Uterus (tissue), 4 donors: ENCODE measurements around the gene CAPN7. TPM values are rescaled to one million over a fixed set of nuclear protein-coding genes. Genes with fewer than 3 reads are reported as not detected.

Experiments used
- DNase-seq, 2 donors: peaks; one replicate each; pipeline ENCODE4 v3.0.0-alpha.2; 2019 to 2020
- H3K27ac ChIP-seq, 2 donors: fragments of 200-600 bp; sonication (generic); 1 replicate in 1 of 2; 2 replicates in 1 of 2; pipeline ENCODE4 v1.5.1; 2016 to 2018
- H3K27me3 ChIP-seq, 2 donors: fragments of 200-600 bp; sonication (generic); one replicate each; pipeline ENCODE4 v1.5.1; 2018 to 2019; ENCODE audit warnings: control low read depth in 1 of 2
- H3K36me3 ChIP-seq, 2 donors: fragments of 200-600 bp; sonication (generic); one replicate each; pipeline ENCODE4 v1.5.1; 2019; ENCODE audit warnings: control low read depth in 1 of 2
- H3K4me1 ChIP-seq, 2 donors: fragments of 200-600 bp; sonication (generic); one replicate each; pipeline ENCODE4 v1.5.1; 2018 to 2019; ENCODE audit warnings: control low read depth in 1 of 2
- H3K4me3 ChIP-seq, 2 donors: fragments of 200-600 bp; sonication (generic); 1 replicate in 1 of 2; 2 replicates in 1 of 2; pipeline ENCODE4 v1.5.1; 2018 to 2019; ENCODE audit warnings: mild to moderate bottlenecking in 1 of 2
- H3K9me3 ChIP-seq, 2 donors: fragments of 200-600 bp; sonication (generic); one replicate each; pipeline ENCODE4 v1.5.1; 2019; ENCODE audit warnings: control low read depth in 1 of 2
- CTCF ChIP-seq, 4 experiments: fragments of 200-600 bp in 2 of 4; fragments of 450-650 bp in 2 of 4; sonication (generic) in 2 of 4; IDR thresholded peaks; one replicate each; pipeline ENCODE4 v1.5.1; 2016 to 2019; ENCODE audit warnings: antibody characterized with exemption in 4 of 4, mild to moderate bottlenecking in 2 of 4, moderate library complexity in 1 of 4
- POLR2A ChIP-seq, 2 donors: fragments of 450-650 bp; IDR thresholded peaks; one replicate each; pipeline ENCODE4 v1.6.1; 2016; ENCODE audit warnings: antibody characterized with exemption in 2 of 2, mild to moderate bottlenecking in 1 of 2, moderate library complexity in 1 of 2
- intact Hi-C: fragments of 100-400 bp; cut with DNase I; formaldehyde crosslinking; loops from one replicate; pipeline ENCODE4 v1.15.1; 2023; ENCODE audit warnings: low total_unique reads
- total RNA-seq, 4 donors: library from RNA; depleted of rRNA in 3 of 4; stranded (reverse); fragments of >200 nt in 3 of 4; gene quantifications; one replicate each; pipeline versions ENCODE4 v1.1.0 to v1.2.4, GENCODE V29; 2014 to 2023
- donor health status: DM: yes; HTN: yes; CAD: no.

CAPN7 gene
- total RNA-seq, 4 donors from 2014 or later = 39.2 to 89.0 (median 79.8) TPM

GRCh38 chr3:15281817-15282216 is 75.8 kb downstream of the CAPN7 start:
- intact Hi-C loops = no loop called here
- no peak overlapping the region for H3K27ac ChIP-seq
- DNase-seq = no peak
- H3K9me3 ChIP-seq = no peaks in the 10 kb centered on the region
- peaks cover 0 to 13% of the 10 kb centered on the region in 2 donors for H3K4me1 ChIP-seq
- H3K36me3 ChIP-seq = no peaks in the 10 kb centered on the region
- no peak overlapping the region for H3K4me3 ChIP-seq
- no peak for TF ChIP-seq POLR2A (IDR thresholded peaks at IDR 0.05)
- no peak for TF ChIP-seq CTCF (IDR thresholded peaks at IDR 0.05)
- no peaks in the 10 kb centered on the region for H3K27me3 ChIP-seq

DNA sequence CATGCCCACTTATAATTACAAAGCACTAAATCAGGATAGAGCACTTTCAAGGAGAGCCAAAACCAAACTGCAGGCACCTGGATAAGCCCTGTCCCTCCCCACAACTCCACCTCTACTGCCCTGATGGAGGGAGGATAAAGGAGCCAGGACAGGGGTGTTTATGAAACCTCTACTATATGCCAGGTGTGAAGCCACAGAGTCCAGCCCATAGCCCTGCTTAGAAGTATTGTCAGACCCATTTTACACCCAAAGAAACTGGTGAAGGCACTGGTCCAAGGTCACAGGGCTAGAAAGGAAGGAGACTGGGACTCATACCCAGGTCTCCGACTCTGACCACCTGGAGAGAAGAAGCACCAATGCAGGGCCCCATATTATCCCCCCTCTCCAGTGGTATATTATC is 77.7 kb downstream of the CAPN7 start:
- TF ChIP-seq CTCF (IDR thresholded peaks at IDR 0.05) (no peak), POLR2A (IDR thresholded peaks at IDR 0.05) (no peak)
- DNase-seq = no peak
- Histone ChIP-seq H3K9me3 (no peaks in the 10 kb centered on the region), H3K27ac (peak overlapping the region in 1 of 2 donors; percentile 14), H3K36me3 (no peaks in the 10 kb centered on the region), H3K4me3 (no peak overlapping the region), H3K4me1 (peaks cover 3 to 10% of the 10 kb centered on the region in 2 donors), H3K27me3 (no peaks in the 10 kb centered on the region)
- intact Hi-C loops = no loop called here

GRCh38 chr3:15284121-15284889 is 78.3 kb downstream of the CAPN7 start:
- Histone ChIP-seq H3K4me1 (peaks cover 3 to 10% of the 10 kb centered on the region in 2 donors), H3K36me3 (no peaks in the 10 kb centered on the region), H3K4me3 (no peak overlapping the region), H3K9me3 (no peaks in the 10 kb centered on the region), H3K27me3 (no peaks in the 10 kb centered on the region), H3K27ac (peak overlapping the region in 1 of 2 donors; percentile 14)
- intact Hi-C loops = no loop called here
- TF ChIP-seq POLR2A (IDR thresholded peaks at IDR 0.05) (no peak), CTCF (IDR thresholded peaks at IDR 0.05) (no peak)
- DNase-seq = no peak

DNA sequence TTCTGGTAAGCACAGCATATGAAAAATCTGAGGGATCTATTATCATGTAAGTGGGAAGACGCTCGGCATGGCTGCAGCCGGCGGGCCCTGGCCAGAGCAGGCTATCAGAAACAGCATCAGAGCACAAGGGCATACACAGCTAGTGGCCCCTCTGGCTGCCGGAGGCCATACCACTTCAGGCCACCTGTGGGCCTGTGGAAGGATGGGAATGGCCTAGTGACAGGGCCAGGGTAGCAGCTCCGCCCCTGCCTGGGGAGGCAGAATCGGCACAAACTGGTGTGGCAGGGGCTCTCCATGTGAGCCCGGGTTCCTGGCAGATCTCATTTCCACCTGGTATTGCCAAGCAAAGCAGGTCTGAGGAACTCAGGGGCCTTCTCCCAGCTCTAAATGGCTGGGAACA is 80.0 kb downstream of the CAPN7 start:
- no peak overlapping the region for H3K4me3 ChIP-seq
- peak overlapping the region in 1 of 2 donors; percentile 63 for H3K27ac ChIP-seq
- H3K4me1 ChIP-seq = peaks cover 3 to 20% of the 10 kb centered on the region in 2 donors
- TF ChIP-seq POLR2A (IDR thresholded peaks at IDR 0.05) (no peak), CTCF (IDR thresholded peaks at IDR 0.05) (no peak)
- no peaks in the 10 kb centered on the region for H3K27me3 ChIP-seq
- DNase-seq = no peak
- no peaks in the 10 kb centered on the region for H3K36me3 ChIP-seq
- intact Hi-C loops = no loop called here
- H3K9me3 ChIP-seq = no peaks in the 10 kb centered on the region

- TF ChIP-seq POLR2A (IDR thresholded peaks at IDR 0.05) = peak in 1 of 2 donors; percentile 15
- no peak for TF ChIP-seq CTCF (IDR thresholded peaks at IDR 0.05)
- H3K36me3 ChIP-seq = no peaks in the 10 kb centered on the region
- H3K4me3 ChIP-seq = no peak overlapping the region
- peak overlapping the region; percentile 64 to 70 for H3K27ac ChIP-seq
- no peaks in the 10 kb centered on the region for H3K9me3 ChIP-seq
- no peaks in the 10 kb centered on the region for H3K27me3 ChIP-seq
- H3K4me1 ChIP-seq = peaks cover 13 to 31% of the 10 kb centered on the region in 2 donors
- intact Hi-C loops = no loop called here
- peak; percentile 75 to 83 for DNase-seq
Measured at GRCh38 chr3:15287565-15288330, 81.7 kb downstream of the CAPN7 start.
